Measurements from ENCODE around the gene ASF1A. TPM values are rescaled to one million over a fixed set of nuclear protein-coding genes. Genes with fewer than 3 reads are reported as not detected.

ASF1A gene
- total and polyA plus RNA-seq, 2 of the 13 experiments (the other 11 are each of a cell fraction or from before 2014, with no cell fraction given), result 14.5 to 49.9 TPM

DNA sequence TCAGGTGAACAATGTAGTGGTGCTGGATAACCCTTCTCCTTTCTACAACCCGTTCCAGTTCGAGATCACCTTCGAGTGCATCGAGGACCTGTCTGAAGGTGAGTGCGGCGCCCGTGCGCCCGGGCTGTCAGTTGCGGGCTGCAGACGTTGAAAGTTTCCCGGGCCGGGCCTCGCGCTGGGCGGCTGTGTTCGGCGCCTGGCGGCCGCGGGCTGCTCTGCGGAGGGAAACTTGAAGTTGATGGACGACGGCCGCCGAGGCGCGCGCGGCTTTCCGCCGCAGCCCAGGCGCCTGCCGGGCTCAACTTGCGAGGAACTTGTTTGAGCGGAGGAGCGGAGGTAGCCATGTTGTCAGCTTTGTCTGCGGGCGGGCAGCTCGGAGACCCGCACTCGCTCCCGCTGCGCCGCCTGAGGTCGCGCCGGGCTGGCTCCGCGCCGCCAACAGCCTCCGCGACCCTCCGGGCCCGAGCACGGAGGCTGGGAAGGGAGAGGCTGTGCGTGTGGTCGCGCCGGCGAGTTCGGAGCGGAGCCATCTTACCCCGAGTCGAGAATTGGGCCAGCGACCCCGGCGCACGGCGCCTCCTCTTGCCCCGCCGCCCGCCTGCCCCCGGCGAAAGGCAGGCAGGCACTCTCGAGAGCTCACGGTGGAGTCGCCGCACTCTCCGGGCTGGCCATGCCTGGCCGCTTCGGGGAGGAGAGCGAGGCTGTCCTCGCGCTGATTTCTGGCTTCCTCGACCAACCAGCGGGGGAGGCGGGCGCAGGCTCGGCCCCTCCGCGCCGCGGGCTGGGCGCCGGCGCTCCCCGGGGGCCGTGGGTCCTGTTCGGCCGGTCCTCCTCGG is 691 bp downstream of the ASF1A start (continued):
- TF ChIP-seq ARNT2 (CRISPR knock-in tag; IDR thresholded peaks at IDR 0.05; ENCODE audit: low read depth) (peak; percentile 64; the same call in 1 of the 2 replicates), BRD4 (CRISPR knock-in tag; IDR thresholded peaks at IDR 0.05) (peak; percentile 85), ZNF34 (CRISPR knock-in tag; IDR thresholded peaks at IDR 0.05; ENCODE audit: borderline replicate concordance) (0 out of 2 replicates have a peak, but pooled peaks have one; percentile 27), ZNF841 (CRISPR knock-in tag; IDR thresholded peaks at IDR 0.05; ENCODE audit: borderline replicate concordance) (peak; percentile 78; the same call in 1 of the 2 replicates), NCOA1 (CRISPR knock-in tag; IDR thresholded peaks at IDR 0.05) (peak; percentile 64; the same call in 1 of the 2 replicates), ZC3H13 (CRISPR knock-in tag; IDR thresholded peaks at IDR 0.05) (peak; percentile 95), ZNF83 (CRISPR knock-in tag; IDR thresholded peaks at IDR 0.05; ENCODE audit: borderline replicate concordance) (0 out of 2 replicates have a peak, but pooled peaks have one; percentile 22), REXO4 (CRISPR knock-in tag; IDR thresholded peaks at IDR 0.05; ENCODE audit: borderline replicate concordance) (no peak; the same call in 1 of the 2 replicates), ZNF510 (CRISPR knock-in tag; IDR thresholded peaks at IDR 0.05; ENCODE audit: low read depth) (no peak), NCOA2 (CRISPR knock-in tag; IDR thresholded peaks at IDR 0.05) (0 out of 2 replicates have a peak, but pooled peaks have one; percentile 7)
- TF ChIP-seq, protein P1, sequence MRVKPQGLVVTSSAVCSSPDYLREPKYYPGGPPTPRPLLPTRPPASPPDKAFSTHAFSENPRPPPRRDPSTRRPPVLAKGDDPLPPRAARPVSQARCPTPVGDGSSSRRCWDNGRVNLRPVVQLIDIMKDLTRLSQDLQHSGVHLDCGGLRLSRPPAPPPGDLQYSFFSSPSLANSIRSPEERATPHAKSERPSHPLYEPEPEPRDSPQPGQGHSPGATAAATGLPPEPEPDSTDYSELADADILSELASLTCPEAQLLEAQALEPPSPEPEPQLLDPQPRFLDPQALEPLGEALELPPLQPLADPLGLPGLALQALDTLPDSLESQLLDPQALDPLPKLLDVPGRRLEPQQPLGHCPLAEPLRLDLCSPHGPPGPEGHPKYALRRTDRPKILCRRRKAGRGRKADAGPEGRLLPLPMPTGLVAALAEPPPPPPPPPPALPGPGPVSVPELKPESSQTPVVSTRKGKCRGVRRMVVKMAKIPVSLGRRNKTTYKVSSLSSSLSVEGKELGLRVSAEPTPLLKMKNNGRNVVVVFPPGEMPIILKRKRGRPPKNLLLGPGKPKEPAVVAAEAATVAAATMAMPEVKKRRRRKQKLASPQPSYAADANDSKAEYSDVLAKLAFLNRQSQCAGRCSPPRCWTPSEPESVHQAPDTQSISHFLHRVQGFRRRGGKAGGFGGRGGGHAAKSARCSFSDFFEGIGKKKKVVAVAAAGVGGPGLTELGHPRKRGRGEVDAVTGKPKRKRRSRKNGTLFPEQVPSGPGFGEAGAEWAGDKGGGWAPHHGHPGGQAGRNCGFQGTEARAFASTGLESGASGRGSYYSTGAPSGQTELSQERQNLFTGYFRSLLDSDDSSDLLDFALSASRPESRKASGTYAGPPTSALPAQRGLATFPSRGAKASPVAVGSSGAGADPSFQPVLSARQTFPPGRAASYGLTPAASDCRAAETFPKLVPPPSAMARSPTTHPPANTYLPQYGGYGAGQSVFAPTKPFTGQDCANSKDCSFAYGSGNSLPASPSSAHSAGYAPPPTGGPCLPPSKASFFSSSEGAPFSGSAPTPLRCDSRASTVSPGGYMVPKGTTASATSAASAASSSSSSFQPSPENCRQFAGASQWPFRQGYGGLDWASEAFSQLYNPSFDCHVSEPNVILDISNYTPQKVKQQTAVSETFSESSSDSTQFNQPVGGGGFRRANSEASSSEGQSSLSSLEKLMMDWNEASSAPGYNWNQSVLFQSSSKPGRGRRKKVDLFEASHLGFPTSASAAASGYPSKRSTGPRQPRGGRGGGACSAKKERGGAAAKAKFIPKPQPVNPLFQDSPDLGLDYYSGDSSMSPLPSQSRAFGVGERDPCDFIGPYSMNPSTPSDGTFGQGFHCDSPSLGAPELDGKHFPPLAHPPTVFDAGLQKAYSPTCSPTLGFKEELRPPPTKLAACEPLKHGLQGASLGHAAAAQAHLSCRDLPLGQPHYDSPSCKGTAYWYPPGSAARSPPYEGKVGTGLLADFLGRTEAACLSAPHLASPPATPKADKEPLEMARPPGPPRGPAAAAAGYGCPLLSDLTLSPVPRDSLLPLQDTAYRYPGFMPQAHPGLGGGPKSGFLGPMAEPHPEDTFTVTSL (CRISPR knock-in tag; IDR thresholded peaks at IDR 0.05; ENCODE audit: borderline replicate concordance), result no peak; the same call in 1 of the 2 replicates
- TF ChIP-seq, protein P2, sequence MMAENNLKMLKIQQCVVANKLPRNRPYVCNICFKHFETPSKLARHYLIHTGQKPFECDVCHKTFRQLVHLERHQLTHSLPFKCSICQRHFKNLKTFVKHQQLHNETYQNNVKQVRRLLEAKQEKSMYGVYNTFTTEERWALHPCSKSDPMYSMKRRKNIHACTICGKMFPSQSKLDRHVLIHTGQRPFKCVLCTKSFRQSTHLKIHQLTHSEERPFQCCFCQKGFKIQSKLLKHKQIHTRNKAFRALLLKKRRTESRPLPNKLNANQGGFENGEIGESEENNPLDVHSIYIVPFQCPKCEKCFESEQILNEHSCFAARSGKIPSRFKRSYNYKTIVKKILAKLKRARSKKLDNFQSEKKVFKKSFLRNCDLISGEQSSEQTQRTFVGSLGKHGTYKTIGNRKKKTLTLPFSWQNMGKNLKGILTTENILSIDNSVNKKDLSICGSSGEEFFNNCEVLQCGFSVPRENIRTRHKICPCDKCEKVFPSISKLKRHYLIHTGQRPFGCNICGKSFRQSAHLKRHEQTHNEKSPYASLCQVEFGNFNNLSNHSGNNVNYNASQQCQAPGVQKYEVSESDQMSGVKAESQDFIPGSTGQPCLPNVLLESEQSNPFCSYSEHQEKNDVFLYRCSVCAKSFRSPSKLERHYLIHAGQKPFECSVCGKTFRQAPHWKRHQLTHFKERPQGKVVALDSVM (CRISPR knock-in tag; IDR thresholded peaks at IDR 0.05), result peak; percentile 80
- TF ChIP-seq, protein P3, sequence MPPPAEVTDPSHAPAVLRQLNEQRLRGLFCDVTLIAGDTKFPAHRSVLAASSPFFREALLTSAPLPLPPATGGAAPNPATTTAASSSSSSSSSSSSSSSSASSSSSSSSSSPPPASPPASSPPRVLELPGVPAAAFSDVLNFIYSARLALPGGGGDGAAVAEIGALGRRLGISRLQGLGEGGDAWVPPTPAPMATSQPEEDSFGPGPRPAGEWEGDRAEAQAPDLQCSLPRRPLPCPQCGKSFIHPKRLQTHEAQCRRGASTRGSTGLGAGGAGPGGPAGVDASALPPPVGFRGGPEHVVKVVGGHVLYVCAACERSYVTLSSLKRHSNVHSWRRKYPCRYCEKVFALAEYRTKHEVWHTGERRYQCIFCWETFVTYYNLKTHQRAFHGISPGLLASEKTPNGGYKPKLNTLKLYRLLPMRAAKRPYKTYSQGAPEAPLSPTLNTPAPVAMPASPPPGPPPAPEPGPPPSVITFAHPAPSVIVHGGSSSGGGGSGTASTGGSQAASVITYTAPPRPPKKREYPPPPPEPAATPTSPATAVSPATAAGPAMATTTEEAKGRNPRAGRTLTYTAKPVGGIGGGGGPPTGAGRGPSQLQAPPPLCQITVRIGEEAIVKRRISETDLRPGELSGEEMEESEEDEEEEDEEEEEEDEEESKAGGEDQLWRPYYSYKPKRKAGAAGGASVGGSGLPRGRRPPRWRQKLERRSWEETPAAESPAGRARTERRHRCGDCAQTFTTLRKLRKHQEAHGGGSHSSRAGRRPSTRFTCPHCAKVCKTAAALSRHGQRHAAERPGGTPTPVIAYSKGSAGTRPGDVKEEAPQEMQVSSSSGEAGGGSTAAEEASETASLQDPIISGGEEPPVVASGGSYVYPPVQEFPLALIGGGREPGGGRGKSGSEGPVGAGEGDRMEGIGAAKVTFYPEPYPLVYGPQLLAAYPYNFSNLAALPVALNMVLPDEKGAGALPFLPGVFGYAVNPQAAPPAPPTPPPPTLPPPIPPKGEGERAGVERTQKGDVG (CRISPR knock-in tag; IDR thresholded peaks at IDR 0.05; ENCODE audit: borderline replicate concordance), result peak; percentile 69; the same call in 1 of the 2 replicates
- TF ChIP-seq, protein P4, sequence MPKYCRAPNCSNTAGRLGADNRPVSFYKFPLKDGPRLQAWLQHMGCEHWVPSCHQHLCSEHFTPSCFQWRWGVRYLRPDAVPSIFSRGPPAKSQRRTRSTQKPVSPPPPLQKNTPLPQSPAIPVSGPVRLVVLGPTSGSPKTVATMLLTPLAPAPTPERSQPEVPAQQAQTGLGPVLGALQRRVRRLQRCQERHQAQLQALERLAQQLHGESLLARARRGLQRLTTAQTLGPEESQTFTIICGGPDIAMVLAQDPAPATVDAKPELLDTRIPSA (CRISPR knock-in tag; IDR thresholded peaks at IDR 0.05; ENCODE audit: borderline replicate concordance), result peak; percentile 77; the same call in 1 of the 2 replicates
- TF ChIP-seq, protein P5, sequence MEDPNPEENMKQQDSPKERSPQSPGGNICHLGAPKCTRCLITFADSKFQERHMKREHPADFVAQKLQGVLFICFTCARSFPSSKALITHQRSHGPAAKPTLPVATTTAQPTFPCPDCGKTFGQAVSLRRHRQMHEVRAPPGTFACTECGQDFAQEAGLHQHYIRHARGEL (CRISPR knock-in tag; IDR thresholded peaks at IDR 0.05), result peak; percentile 64; the same call in 1 of the 2 replicates
